ENCODE measurements around the gene TGFBI.

The TGFBI gene

DNA sequence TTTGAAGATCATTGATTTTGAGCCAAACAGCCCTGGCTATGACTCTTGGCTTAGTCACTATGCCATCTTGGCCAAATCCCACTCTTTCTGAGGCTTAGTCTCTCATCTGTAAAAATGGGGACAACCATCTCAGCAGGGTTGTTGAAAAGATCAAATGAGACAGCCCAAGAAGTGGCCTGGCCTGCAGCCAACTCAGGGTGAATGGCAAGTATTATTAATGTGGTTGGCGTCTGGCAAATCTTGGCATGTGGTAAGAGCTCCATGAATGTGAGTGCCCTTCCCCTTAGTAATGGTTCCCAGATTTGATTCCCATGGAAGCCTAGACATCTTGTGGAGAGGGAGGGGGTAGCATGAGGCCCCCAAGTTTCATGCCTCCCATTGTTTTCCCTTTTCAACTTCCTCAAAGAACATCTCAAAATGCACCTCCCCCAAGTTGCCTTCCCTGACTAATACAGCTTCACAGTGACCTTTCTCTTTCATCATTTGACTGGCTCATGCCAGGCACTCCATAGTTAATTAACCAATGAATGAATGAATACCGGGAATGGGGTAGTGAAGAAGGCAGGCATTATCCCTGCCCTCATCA, 11.8 kb upstream of the TGFBI start:
- Histone ChIP-seq H3K27ac (replicated peaks; ENCODE audit: low read length) (no peak overlapping the region), H2AFZ (ENCODE audit: low read length) (no peak overlapping the region), H4K91ac (ENCODE audit: low read depth, low read length, poor library complexity) (no peak overlapping the region), H3K4me1 (ENCODE audit: control insufficient read depth in 2 of 2, insufficient read depth in 1 of 2, low read depth in 1 of 2, low read length in 2 of 2) (no peaks in the 10 kb centered on the region), H3K79me1 (ENCODE audit: low read depth, low read length) (no peaks in the 10 kb centered on the region), H3K9ac (ENCODE audit: low read depth, low read length, poor library complexity) (no peak overlapping the region), H2AK5ac (ENCODE audit: low read depth, low read length) (no peak overlapping the region), H2BK120ac (ENCODE audit: low read depth, low read length) (no peak overlapping the region), H4K8ac (ENCODE audit: low read depth, low read length) (no peak overlapping the region), H2BK5ac (ENCODE audit: low read length) (no peak overlapping the region), H3K27me3 (ENCODE audit: control insufficient read depth in 3 of 3, insufficient read depth in 3 of 3, low read depth in 1 of 3, low read length in 3 of 3) (no peaks in the 10 kb centered on the region), H3K4me2 (ENCODE audit: insufficient read depth, low read length, poor library complexity, severe bottlenecking) (no peak overlapping the region), H3K4me3 (ENCODE audit: low read length in 2 of 2) (no peak overlapping the region), H3K23ac (ENCODE audit: low read depth, low read length, poor library complexity) (no peak overlapping the region), H3K14ac (ENCODE audit: low read length) (no peak overlapping the region), H3K9me3 (replicated peaks in 1 of 2; ENCODE audit: control insufficient read depth in 2 of 2, insufficient read depth in 1 of 2, low read depth in 1 of 2, low read length in 2 of 2) (no peaks in the 10 kb centered on the region), H3K36me3 (replicated peaks in 1 of 2; ENCODE audit: control insufficient read depth in 2 of 2, insufficient read depth in 2 of 2, low read length in 2 of 2) (no peaks in the 10 kb centered on the region), H2BK12ac (ENCODE audit: low read length) (no peak overlapping the region), H3K18ac (ENCODE audit: low read length) (no peak overlapping the region), H2BK15ac (ENCODE audit: low read length) (no peak overlapping the region), H3K4ac (ENCODE audit: low read length) (no peak overlapping the region)
- WGBS, 2 donors (ENCODE audit: extremely low coverage in 2 of 2, insufficient read length in 2 of 2, insufficient replicate concordance in 1 of 2), result no CpG with 5 or more reads among the region's 2 CpGs
- no peak for DNase-seq (ENCODE audit: low spot score)

DNA sequence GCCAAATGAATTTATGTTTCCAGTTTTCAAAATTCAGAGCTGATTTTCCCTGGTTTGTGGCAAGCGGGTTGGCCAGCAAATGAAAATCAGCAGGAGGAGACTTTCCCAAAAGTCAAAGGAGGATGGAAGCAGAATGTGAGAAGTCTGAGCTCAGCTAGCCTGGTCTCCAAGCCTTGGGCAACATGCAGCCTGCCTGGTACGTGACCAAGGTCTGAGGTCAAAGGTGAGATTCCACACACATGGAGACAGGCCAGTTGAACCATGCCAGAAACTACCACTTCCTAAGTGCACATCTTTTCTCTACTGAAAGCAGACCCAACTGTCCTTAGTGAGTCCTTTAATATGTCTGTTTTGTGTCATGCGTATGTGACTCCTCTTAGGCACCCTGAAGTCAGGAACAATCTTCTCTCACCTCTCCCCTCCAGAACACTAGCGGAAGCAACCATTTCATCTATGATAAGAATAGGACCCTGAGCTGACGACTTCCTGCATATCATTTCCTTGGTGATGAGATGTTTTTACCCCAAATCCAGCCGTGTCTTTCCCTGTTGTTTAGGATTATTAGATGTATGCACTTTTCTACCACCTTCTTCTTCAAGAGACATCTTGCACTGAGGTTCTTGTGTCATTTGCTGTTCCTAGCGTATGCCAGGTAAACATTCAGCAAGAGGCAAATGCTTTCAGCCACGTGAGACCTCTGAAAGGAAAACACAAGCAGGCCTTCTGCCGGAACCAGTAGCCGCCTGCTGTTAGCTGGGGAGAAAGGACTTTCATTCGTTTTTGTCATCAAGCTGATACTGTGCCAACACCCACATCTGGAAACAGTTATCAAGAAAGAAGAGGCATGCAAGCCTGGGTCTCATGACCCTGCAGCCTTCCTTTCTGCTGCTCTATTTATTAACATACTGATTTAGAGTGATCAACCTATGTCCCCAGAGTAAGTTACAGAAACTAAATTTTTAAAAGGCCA, 9.7 kb upstream of the TGFBI start:
- H3K36me3 ChIP-seq (replicated peaks in 1 of 2; ENCODE audit: control insufficient read depth in 2 of 2, insufficient read depth in 2 of 2, low read length in 2 of 2), result no peaks in the 10 kb centered on the region
- no peak overlapping the region for H2BK15ac ChIP-seq (ENCODE audit: low read length)
- no peak overlapping the region for H3K18ac ChIP-seq (ENCODE audit: low read length)
- H3K4me1 ChIP-seq (ENCODE audit: control insufficient read depth in 2 of 2, insufficient read depth in 1 of 2, low read depth in 1 of 2, low read length in 2 of 2), result no peaks in the 10 kb centered on the region
- H2BK5ac ChIP-seq (ENCODE audit: low read length), result no peak overlapping the region
- H3K23ac ChIP-seq (ENCODE audit: low read depth, low read length, poor library complexity), result no peak overlapping the region
- H4K8ac ChIP-seq (ENCODE audit: low read depth, low read length), result no peak overlapping the region
- no peak overlapping the region for H3K14ac ChIP-seq (ENCODE audit: low read length)
- no peak for DNase-seq (ENCODE audit: low spot score)
- H2BK120ac ChIP-seq (ENCODE audit: low read depth, low read length), result no peak overlapping the region
- H3K4ac ChIP-seq (ENCODE audit: low read length), result no peak overlapping the region
- H2AFZ ChIP-seq (ENCODE audit: low read length), result no peak overlapping the region
- no peak overlapping the region for H3K9ac ChIP-seq (ENCODE audit: low read depth, low read length, poor library complexity)
- H3K4me3 ChIP-seq (ENCODE audit: low read length in 2 of 2), result no peak overlapping the region
- H3K27ac ChIP-seq (replicated peaks; ENCODE audit: low read length), result no peak overlapping the region
- H3K4me2 ChIP-seq (ENCODE audit: insufficient read depth, low read length, poor library complexity, severe bottlenecking), result no peak overlapping the region
- no peak overlapping the region for H2AK5ac ChIP-seq (ENCODE audit: low read depth, low read length)
- H3K27me3 ChIP-seq (ENCODE audit: control insufficient read depth in 3 of 3, insufficient read depth in 3 of 3, low read depth in 1 of 3, low read length in 3 of 3), result peaks cover 0 to 14% (median 0%) of the 10 kb centered on the region in 3 experiments
- H3K79me1 ChIP-seq (ENCODE audit: low read depth, low read length), result no peaks in the 10 kb centered on the region
- no CpG with 5 or more reads among the region's 11 CpGs for WGBS, 2 donors (ENCODE audit: extremely low coverage in 2 of 2, insufficient read length in 2 of 2, insufficient replicate concordance in 1 of 2)
- no peaks in the 10 kb centered on the region for H3K9me3 ChIP-seq (replicated peaks in 1 of 2; ENCODE audit: control insufficient read depth in 2 of 2, insufficient read depth in 1 of 2, low read depth in 1 of 2, low read length in 2 of 2)
- H4K91ac ChIP-seq (ENCODE audit: low read depth, low read length, poor library complexity), result no peak overlapping the region
- H2BK12ac ChIP-seq (ENCODE audit: low read length), result no peak overlapping the region

DNA sequence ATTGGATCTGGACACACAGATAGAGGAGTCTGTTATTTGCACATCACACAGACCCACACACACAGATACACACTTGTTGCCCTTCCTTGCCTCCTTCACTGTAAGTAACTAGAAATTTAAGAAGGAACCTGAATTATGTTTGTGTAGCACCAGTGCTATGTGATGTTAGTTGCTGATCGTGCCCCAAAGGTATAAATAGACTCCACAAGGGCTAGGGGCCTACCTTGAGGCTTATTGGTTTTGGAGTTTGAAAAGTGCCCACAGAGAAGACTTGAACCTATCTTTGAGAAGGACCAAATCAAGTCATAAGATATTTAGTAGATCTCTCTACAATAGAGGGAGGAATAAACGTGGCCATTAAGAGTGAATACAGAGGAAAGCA, 8.8 kb upstream of the TGFBI start:
- Histone ChIP-seq H3K9me3 (replicated peaks in 1 of 2; ENCODE audit: control insufficient read depth in 2 of 2, insufficient read depth in 1 of 2, low read depth in 1 of 2, low read length in 2 of 2) (no peaks in the 10 kb centered on the region), H3K27ac (replicated peaks; ENCODE audit: low read length) (no peak overlapping the region), H3K4ac (ENCODE audit: low read length) (no peak overlapping the region), H2BK5ac (ENCODE audit: low read length) (no peak overlapping the region), H3K79me1 (ENCODE audit: low read depth, low read length) (no peaks in the 10 kb centered on the region), H3K4me1 (ENCODE audit: control insufficient read depth in 2 of 2, insufficient read depth in 1 of 2, low read depth in 1 of 2, low read length in 2 of 2) (no peaks in the 10 kb centered on the region), H2AFZ (ENCODE audit: low read length) (no peak overlapping the region), H3K27me3 (ENCODE audit: control insufficient read depth in 3 of 3, insufficient read depth in 3 of 3, low read depth in 1 of 3, low read length in 3 of 3) (peaks cover 0 to 18% (median 0%) of the 10 kb centered on the region in 3 experiments), H2AK5ac (ENCODE audit: low read depth, low read length) (no peak overlapping the region), H3K18ac (ENCODE audit: low read length) (no peak overlapping the region), H3K9ac (ENCODE audit: low read depth, low read length, poor library complexity) (no peak overlapping the region), H2BK120ac (ENCODE audit: low read depth, low read length) (no peak overlapping the region), H3K4me3 (ENCODE audit: low read length in 2 of 2) (no peak overlapping the region), H2BK15ac (ENCODE audit: low read length) (no peak overlapping the region), H2BK12ac (ENCODE audit: low read length) (no peak overlapping the region), H3K23ac (ENCODE audit: low read depth, low read length, poor library complexity) (no peak overlapping the region), H3K36me3 (replicated peaks in 1 of 2; ENCODE audit: control insufficient read depth in 2 of 2, insufficient read depth in 2 of 2, low read length in 2 of 2) (no peaks in the 10 kb centered on the region), H4K8ac (ENCODE audit: low read depth, low read length) (no peak overlapping the region), H4K91ac (ENCODE audit: low read depth, low read length, poor library complexity) (no peak overlapping the region), H3K4me2 (ENCODE audit: insufficient read depth, low read length, poor library complexity, severe bottlenecking) (no peak overlapping the region), H3K14ac (ENCODE audit: low read length) (no peak overlapping the region)
- DNase-seq (ENCODE audit: low spot score), result no peak
- whole genome bisulfite sequencing, 2 donors (ENCODE audit: extremely low coverage in 2 of 2, insufficient read length in 2 of 2, insufficient replicate concordance in 1 of 2), result no CpG with 5 or more reads among the region's 2 CpGs

DNA sequence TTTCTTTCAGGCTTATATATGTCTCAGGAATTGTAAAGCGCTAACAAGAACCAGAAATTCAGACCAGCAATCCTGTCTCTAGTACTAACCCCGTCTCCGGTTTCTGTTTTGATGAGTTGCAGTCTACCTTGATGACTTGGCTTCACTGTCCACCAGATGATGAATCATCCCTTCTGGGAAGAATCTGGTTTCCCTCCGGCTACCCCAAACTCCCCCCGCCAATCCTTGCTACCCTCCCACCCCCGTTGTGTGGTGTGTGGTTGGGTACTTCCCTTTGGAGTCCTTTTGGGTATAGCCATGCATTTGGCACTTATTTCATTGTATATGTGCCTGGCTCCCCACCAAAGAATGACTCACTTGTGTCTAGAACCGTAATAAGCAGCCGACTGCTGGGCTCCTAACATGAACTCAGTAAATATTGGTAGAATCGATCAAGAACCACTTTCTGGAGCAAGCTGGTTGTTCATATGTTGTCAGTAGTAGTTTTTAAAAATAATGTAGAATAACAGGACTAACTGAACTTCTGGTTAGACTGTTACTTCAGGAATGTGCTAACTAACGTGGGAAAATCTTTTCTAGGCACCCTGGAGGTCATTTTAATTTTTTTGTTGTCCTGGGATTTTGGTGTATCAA, 8.3 kb upstream of the TGFBI start:
- H3K79me1 ChIP-seq (ENCODE audit: low read depth, low read length), result no peaks in the 10 kb centered on the region
- no peak overlapping the region for H3K27ac ChIP-seq (replicated peaks; ENCODE audit: low read length)
- H3K4me3 ChIP-seq (ENCODE audit: low read length in 2 of 2), result no peak overlapping the region
- H3K23ac ChIP-seq (ENCODE audit: low read depth, low read length, poor library complexity), result no peak overlapping the region
- no peak overlapping the region for H3K4ac ChIP-seq (ENCODE audit: low read length)
- no peak overlapping the region for H2BK12ac ChIP-seq (ENCODE audit: low read length)
- no peak overlapping the region for H4K91ac ChIP-seq (ENCODE audit: low read depth, low read length, poor library complexity)
- no peak overlapping the region for H2BK15ac ChIP-seq (ENCODE audit: low read length)
- H3K4me2 ChIP-seq (ENCODE audit: insufficient read depth, low read length, poor library complexity, severe bottlenecking), result no peak overlapping the region
- no peak overlapping the region for H2BK120ac ChIP-seq (ENCODE audit: low read depth, low read length)
- H3K18ac ChIP-seq (ENCODE audit: low read length), result no peak overlapping the region
- H3K4me1 ChIP-seq (ENCODE audit: control insufficient read depth in 2 of 2, insufficient read depth in 1 of 2, low read depth in 1 of 2, low read length in 2 of 2), result no peaks in the 10 kb centered on the region
- H3K9me3 ChIP-seq (replicated peaks in 1 of 2; ENCODE audit: control insufficient read depth in 2 of 2, insufficient read depth in 1 of 2, low read depth in 1 of 2, low read length in 2 of 2), result no peaks in the 10 kb centered on the region
- no peak overlapping the region for H2AK5ac ChIP-seq (ENCODE audit: low read depth, low read length)
- H2AFZ ChIP-seq (ENCODE audit: low read length), result no peak overlapping the region
- H3K27me3 ChIP-seq (ENCODE audit: control insufficient read depth in 3 of 3, insufficient read depth in 3 of 3, low read depth in 1 of 3, low read length in 3 of 3), result peaks cover 0 to 18% (median 0%) of the 10 kb centered on the region in 3 experiments
- no peaks in the 10 kb centered on the region for H3K36me3 ChIP-seq (replicated peaks in 1 of 2; ENCODE audit: control insufficient read depth in 2 of 2, insufficient read depth in 2 of 2, low read length in 2 of 2)
- no peak for DNase-seq (ENCODE audit: low spot score)
- no peak overlapping the region for H3K14ac ChIP-seq (ENCODE audit: low read length)
- WGBS, 2 donors (ENCODE audit: extremely low coverage in 2 of 2, insufficient read length in 2 of 2, insufficient replicate concordance in 1 of 2), result no CpG with 5 or more reads among the region's 10 CpGs
- H3K9ac ChIP-seq (ENCODE audit: low read depth, low read length, poor library complexity), result no peak overlapping the region
- H4K8ac ChIP-seq (ENCODE audit: low read depth, low read length), result no peak overlapping the region
- no peak overlapping the region for H2BK5ac ChIP-seq (ENCODE audit: low read length)
